HG03280 (cell line): ENCODE measurements around the gene ARL10.
A peak's percentile ranks its signal among the peaks of the same experiment; 100 is the strongest.

Experiments used
- ATAC-seq: cut with Tn5 transposase; IDR thresholded peaks from one replicate; pipeline ENCODE4 v1.9.1; 2021; ENCODE audit warnings: mild to moderate bottlenecking, moderate library complexity; ENCODE audit not compliant: unreplicated experiment

The ARL10 gene

GRCh38 chr5:176410486-176411180, 45.3 kb downstream of the ARL10 start:
- ATAC-seq, result no peak

GRCh38 chr5:176412517-176413254, 47.4 kb downstream of the ARL10 start:
- no peak for ATAC-seq

GRCh38 chr5:176413255-176413565, 47.9 kb downstream of the ARL10 start:
- no peak for ATAC-seq

GRCh38 chr5:176413709-176414191, 48.5 kb downstream of the ARL10 start:
- no peak for ATAC-seq

- no peak for ATAC-seq
These were observed 49.4 kb downstream of the ARL10 start for GRCh38 chr5:176414704-176415103.

- ATAC-seq, result no peak
These were observed 50.1 kb downstream of the ARL10 start for GRCh38 chr5:176415240-176415951.

- peak; percentile 94 for ATAC-seq
These were observed 51.0 kb downstream of the ARL10 start, which contains the start of gene CLTB for GRCh38 chr5:176415952-176416924. TSS of gene CLTB (minus strand) at chr5:176416539. CDS start at chr5:176416363, 176 bp downstream.

GRCh38 chr5:176416965-176417364, 51.7 kb downstream of the ARL10 start:
- ATAC-seq, result no peak

- ATAC-seq, result no peak
These were observed 53.0 kb downstream of the ARL10 start for GRCh38 chr5:176418251-176418650.

GRCh38 chr5:176420086-176420485, 54.8 kb downstream of the ARL10 start:
- ATAC-seq, result no peak

GRCh38 chr5:176420972-176421544, 55.8 kb downstream of the ARL10 start:
- no peak for ATAC-seq

- ATAC-seq, result no peak
These were observed 58.9 kb downstream of the ARL10 start for GRCh38 chr5:176424181-176424580.

- no peak for ATAC-seq
These were observed 59.9 kb downstream of the ARL10 start for GRCh38 chr5:176425138-176425537.

- ATAC-seq, result no peak
These were observed 60.5 kb downstream of the ARL10 start for GRCh38 chr5:176425791-176426190.

- ATAC-seq, result no peak
These were observed 61.6 kb downstream of the ARL10 start for GRCh38 chr5:176426876-176427275.

GRCh38 chr5:176427971-176428370, 62.7 kb downstream of the ARL10 start:
- ATAC-seq, result no peak

- ATAC-seq, result no peak
These were observed 64.7 kb downstream of the ARL10 start for GRCh38 chr5:176429972-176430371.
